GM12878 (cell line): Measurements from ENCODE around the gene COL24A1. TPM values are rescaled to one million over a fixed set of nuclear protein-coding genes. Genes with fewer than 3 reads are reported as not detected.

Source experiments
- ATAC-seq: fragments of 200-7000 bp; cut with Tn5 transposase; 3 replicates; pipeline ENCODE4 v1.9.1; 2020; ENCODE audit warnings: mild to moderate bottlenecking, moderate library complexity
- BruUV-seq: library from RNA; stranded (reverse); fragments of 400-500 nt; replicated peaks from 2 replicates; lab custom pipeline; 2021; lab: Mats Ljungman, UMichigan
- CTCF ChIA-PET: fragments of 300-600 bp; sonication (Branson Sonifier 250); formaldehyde crosslinking; extraction: SDS; loops from one replicate; lab custom pipeline; 2021; ENCODE audit warnings: inconsistent platforms; lab: Yijun Ruan, JAX
- POLR2A ChIA-PET: fragments of 350-600 bp; formaldehyde crosslinking; extraction: SDS; loops from one replicate; lab custom pipeline; 2021; ENCODE audit warnings: inconsistent platforms; lab: Charles Lee
- RAD21 ChIA-PET: fragments of 300-600 bp; sonication (Branson Sonifier 250); formaldehyde crosslinking; loops from one replicate; lab custom pipeline; 2023; ENCODE audit warnings: antibody characterized with exemption; ENCODE audit not compliant: unreplicated experiment; lab: Charles Lee
- SMC1A ChIA-PET: fragments of 300-600 bp; sonication (Branson Sonifier 250); formaldehyde crosslinking; loops from one replicate; lab custom pipeline; 2023; ENCODE audit not compliant: unreplicated experiment, uncharacterized antibody; lab: Charles Lee
- DNase-seq: peaks from one replicate; pipeline ENCODE4 v3.0.0-alpha.2; 2011; ENCODE audit warnings: low read depth, low spot score
- FAIRE-seq: peaks from 3 replicates; lab custom pipeline; 2011; peaks lifted over from hg19 to GRCh38; lab: Jason Lieb, UNC
- H2AFZ ChIP-seq: 2 replicates; pipeline ENCODE4 v1.6.0; 2011; ENCODE audit warnings: low read depth, low read length, control low read depth; ENCODE audit not compliant: control insufficient read depth
- H3K27ac ChIP-seq: 2 replicates; pipeline ENCODE4 v1.5.1; 2011; ENCODE audit warnings: control low read depth; ENCODE audit not compliant: control insufficient read depth, insufficient read depth
- H3K27me3 ChIP-seq, 2 experiments: replicated peaks in 1 of 2; 2 replicates each; pipeline versions ENCODE4 v1.6.0 to v1.6.1; 2011; ENCODE audit warnings: low read length in 1 of 2; ENCODE audit not compliant: control insufficient read depth in 2 of 2, insufficient read depth in 2 of 2
- H3K36me3 ChIP-seq, 2 experiments: 2 replicates each; pipeline ENCODE4 v1.5.1; 2011; ENCODE audit warnings: low read length in 1 of 2; ENCODE audit not compliant: control insufficient read depth in 2 of 2, insufficient read depth in 2 of 2
- H3K4me1 ChIP-seq: 2 replicates; pipeline ENCODE4 v1.6.1; 2011; ENCODE audit warnings: mild to moderate bottlenecking, low read length, moderate library complexity, mixed read lengths; ENCODE audit not compliant: control insufficient read depth, insufficient read depth
- H3K4me2 ChIP-seq: 2 replicates; pipeline ENCODE4 v1.6.0; 2011; ENCODE audit warnings: control low read depth; ENCODE audit not compliant: control insufficient read depth, insufficient read depth
- H3K4me3 ChIP-seq: fragments of 200-600 bp; sonication (generic); 2 replicates; pipeline ENCODE4 v1.5.1; 2016
- H3K79me2 ChIP-seq: 2 replicates; pipeline ENCODE4 v1.6.0; 2011; ENCODE audit warnings: low read length; ENCODE audit not compliant: control insufficient read depth, insufficient read depth
- H3K9ac ChIP-seq: 2 replicates; pipeline ENCODE4 v1.8.0; 2011; ENCODE audit warnings: low read length, control low read depth, mixed read lengths; ENCODE audit not compliant: control insufficient read depth, insufficient read depth
- H3K9me3 ChIP-seq: replicated peaks from 3 replicates; pipeline ENCODE4 v1.5.1; 2011; ENCODE audit warnings: mild to moderate bottlenecking, low read length; ENCODE audit not compliant: control insufficient read depth, insufficient read depth
- H4K20me1 ChIP-seq: 2 replicates; pipeline ENCODE4 v1.6.0; 2011; ENCODE audit not compliant: control insufficient read depth, insufficient read depth
- BRCA1 ChIP-seq: IDR thresholded peaks from 2 replicates; pipeline ENCODE4 v1.6.1; 2011; ENCODE audit warnings: low read depth, low read length, improper control_type of control experiment
- CBX5 ChIP-seq: sonication (generic); IDR thresholded peaks from 2 replicates; pipeline ENCODE4 v1.6.1; 2016; ENCODE audit warnings: low read depth, moderate library complexity, mild to moderate bottlenecking, inconsistent platforms
- CHD4 ChIP-seq: fragments of 200-600 bp; sonication (generic); IDR thresholded peaks from 2 replicates; pipeline ENCODE4 v1.6.1; 2016; ENCODE audit warnings: mild to moderate bottlenecking
- EGR1 ChIP-seq, 2 experiments: IDR thresholded peaks; 1 replicate in 1 of 2; 2 replicates in 1 of 2; pipeline ENCODE4 v1.6.1; 2011 to 2012; ENCODE audit warnings: low read depth in 2 of 2, low read length in 2 of 2, borderline replicate concordance in 1 of 2, mild to moderate bottlenecking in 1 of 2, moderate library complexity in 1 of 2
- EZH2 ChIP-seq: IDR thresholded peaks from 2 replicates; pipeline ENCODE4 v1.6.1; 2012; ENCODE audit warnings: low read depth, mild to moderate bottlenecking, control low read depth, inconsistent platforms, low read length, borderline replicate concordance; ENCODE audit not compliant: control insufficient read depth
- HDAC2 ChIP-seq: fragments of 200-600 bp; sonication (generic); IDR thresholded peaks from 2 replicates; pipeline ENCODE4 v1.6.1; 2017
- KDM1A ChIP-seq: fragments of 200-600 bp; sonication (generic); IDR thresholded peaks from 2 replicates; pipeline ENCODE4 v1.6.1; 2016; ENCODE audit warnings: borderline replicate concordance
- MTA2 ChIP-seq: fragments of 450-650 bp; IDR thresholded peaks from 2 replicates; pipeline ENCODE4 v1.6.1; 2016; ENCODE audit warnings: low read depth, mild to moderate bottlenecking, moderate library complexity
- NR2C1 ChIP-seq: fragments of 450-650 bp; IDR thresholded peaks from 2 replicates; pipeline ENCODE4 v1.6.1; 2017; ENCODE audit warnings: antibody characterized with exemption, mild to moderate bottlenecking, moderate library complexity
- TCF7 ChIP-seq: IDR thresholded peaks from 2 replicates; pipeline ENCODE4 v1.6.1; 2014; ENCODE audit warnings: antibody characterized with exemption, borderline replicate concordance
- ZNF274 ChIP-seq: IDR thresholded peaks from one replicate; pipeline ENCODE4 v1.8.0; 2011; ENCODE audit not compliant: insufficient read length, insufficient read depth
- WGBS: methylation state at CpG from one replicate; pipeline ENCODE4 v1.1.6; 2016; ENCODE audit warnings: low lambda C conversion rate; ENCODE audit not compliant: insufficient replicate concordance, insufficient coverage; ENCODE audit errors: missing lambda C conversion rate; 5-methylcytosine and 5-hydroxymethylcytosine counted together
- in situ Hi-C: fragments of 300-500 bp; cut with MboI; formaldehyde crosslinking; loops from 9 replicates; pipeline ENCODE4 v1.14.3; 2018; ENCODE audit warnings: mixed read lengths
- intact Hi-C: fragments of 100-400 bp; cut with micrococcal nuclease; formaldehyde crosslinking; loops from one replicate; pipeline ENCODE4 v1.14.2; 2022; ENCODE audit not compliant: unreplicated experiment
- polyA plus RNA-seq, 11 experiments: library from polyadenylated mRNA; depleted of rRNA in 4 of 11; unstranded in 6 of 11; stranded (reverse) in 5 of 11; fragments of >200 nt; fragmentation: Nextera tagmentation in 4 of 11; fragmentation: Illumina TruSeq in 1 of 11; extraction: Ambion mirVana in 4 of 11; extraction: Trizol in 1 of 11; gene quantifications; 1 replicate in 1 of 11; 2 replicates in 10 of 11; pipeline versions ENCODE4 v1.2.1 to v1.2.3, GENCODE V29; 2011 to 2016; ENCODE audit warnings: inconsistent platforms in 2 of 11, missing spikeins in 2 of 11, low read depth in 1 of 11
- total RNA-seq, 4 experiments: library from RNA; depleted of rRNA in 3 of 4; stranded (reverse); fragments of >200 nt in 3 of 4; fragmentation: Illumina TruSeq in 1 of 4; extraction: Trizol in 1 of 4; gene quantifications; 2 replicates each; pipeline versions ENCODE4 v1.2.1 to v1.2.3, GENCODE V29; 2013 to 2021
- TF ChIP-seq, protein P1 (sequence below): IDR thresholded peaks from 2 replicates; pipeline ENCODE4 v1.6.1; 2011; ENCODE audit warnings: borderline replicate concordance, low read depth, mild to moderate bottlenecking, moderate library complexity, mixed read lengths, low read length; ENCODE audit not compliant: insufficient read depth; ENCODE audit errors: extremely low read length
- TF ChIP-seq, protein P2 (sequence below): fragments of 450-650 bp; IDR thresholded peaks from 2 replicates; pipeline ENCODE4 v1.6.1; 2014; ENCODE audit warnings: mild to moderate bottlenecking

Gene COL24A1
- total and polyA plus RNA-seq, 10 of the 15 experiments (the other 5 are each of a cell fraction or from before 2014, with no cell fraction given), result 0.19 to 4.1 (median 2.0) TPM

DNA sequence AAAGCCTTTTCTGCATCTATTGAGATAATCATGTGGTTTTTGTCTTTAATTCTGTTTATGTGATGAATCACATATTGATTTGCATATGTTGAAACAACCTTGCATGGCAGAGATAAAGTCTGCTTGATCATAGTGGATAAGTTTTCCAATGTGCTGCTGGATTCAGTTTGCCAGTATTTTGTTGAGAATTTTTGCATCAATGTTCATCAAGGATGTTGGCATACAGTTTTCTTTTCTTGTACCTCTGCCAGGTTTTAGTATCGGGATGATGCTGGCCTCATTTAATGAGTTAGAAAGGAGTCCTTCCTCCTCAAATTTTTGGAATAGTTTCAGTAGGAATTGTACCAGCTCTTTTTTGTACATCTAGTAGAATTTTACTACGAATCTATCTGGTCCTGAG lies 55.0 kb downstream of the COL24A1 start:
- no peaks in the 10 kb centered on the region for H3K79me2 ChIP-seq
- no peak for ATAC-seq
- no peak overlapping the region for H2AFZ ChIP-seq
- H3K27ac ChIP-seq, result no peak overlapping the region
- H3K27me3 ChIP-seq, result no peaks in the 10 kb centered on the region
- ChIA-PET POLR2A (no interaction called here), RAD21 (no interaction called here), SMC1A (no interaction called here), CTCF (interaction anchor here (1.4 kb wide), 1 partner anchor 83 kb away, joined by 3 read pairs; no protein-coding TSS in a partner anchor)
- intact Hi-C loops (no loop called here), in situ Hi-C loops (no loop called here)
- H3K4me2 ChIP-seq, result no peak overlapping the region
- H3K4me3 ChIP-seq, result no peak overlapping the region
- no peaks in the 10 kb centered on the region for H3K4me1 ChIP-seq
- 50% methylated on average over 2 of the region's 2 CpGs for WGBS
- no TSS peak for BruUV-seq
- FAIRE-seq, result no peak
- no peak overlapping the region for H3K9ac ChIP-seq
- H3K36me3 ChIP-seq, result no peaks in the 10 kb centered on the region
- no peaks in the 10 kb centered on the region for H4K20me1 ChIP-seq
- TF ChIP-seq EZH2, result no peak
- TF ChIP-seq BRCA1, result no peak
- TF ChIP-seq KDM1A, result no peak
- TF ChIP-seq NR2C1, result no peak
- TF ChIP-seq ZNF274, result no peak
- no peak for TF ChIP-seq MTA2
- TF ChIP-seq TCF7, result no peak
- no peak for TF ChIP-seq CBX5
- TF ChIP-seq EGR1 (IDR thresholded peaks at IDR 0.05; ENCODE audit: borderline replicate concordance in 1 of 2, low read depth in 2 of 2, low read length in 2 of 2), result no peak
- TF ChIP-seq, protein P1, sequence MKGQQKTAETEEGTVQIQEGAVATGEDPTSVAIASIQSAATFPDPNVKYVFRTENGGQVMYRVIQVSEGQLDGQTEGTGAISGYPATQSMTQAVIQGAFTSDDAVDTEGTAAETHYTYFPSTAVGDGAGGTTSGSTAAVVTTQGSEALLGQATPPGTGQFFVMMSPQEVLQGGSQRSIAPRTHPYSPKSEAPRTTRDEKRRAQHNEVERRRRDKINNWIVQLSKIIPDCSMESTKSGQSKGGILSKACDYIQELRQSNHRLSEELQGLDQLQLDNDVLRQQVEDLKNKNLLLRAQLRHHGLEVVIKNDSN, result no peak
- no peak for TF ChIP-seq HDAC2
- TF ChIP-seq, protein P2, sequence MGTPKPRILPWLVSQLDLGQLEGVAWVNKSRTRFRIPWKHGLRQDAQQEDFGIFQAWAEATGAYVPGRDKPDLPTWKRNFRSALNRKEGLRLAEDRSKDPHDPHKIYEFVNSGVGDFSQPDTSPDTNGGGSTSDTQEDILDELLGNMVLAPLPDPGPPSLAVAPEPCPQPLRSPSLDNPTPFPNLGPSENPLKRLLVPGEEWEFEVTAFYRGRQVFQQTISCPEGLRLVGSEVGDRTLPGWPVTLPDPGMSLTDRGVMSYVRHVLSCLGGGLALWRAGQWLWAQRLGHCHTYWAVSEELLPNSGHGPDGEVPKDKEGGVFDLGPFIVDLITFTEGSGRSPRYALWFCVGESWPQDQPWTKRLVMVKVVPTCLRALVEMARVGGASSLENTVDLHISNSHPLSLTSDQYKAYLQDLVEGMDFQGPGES, result no peak
- no peak for TF ChIP-seq CHD4
- no peaks in the 10 kb centered on the region for H3K9me3 ChIP-seq
- no peak for DNase-seq
